ENCODE data around the gene CYP2W1. TPM values are rescaled to one million over a fixed set of nuclear protein-coding genes. Genes with fewer than 3 reads are reported as not detected.

Gene CYP2W1
- total RNA-seq, 1 experiment from 2014 or later = not detected

- no TSS peak for BruUV-seq (replicated peaks)
- ATAC-seq = no peak
- ChIA-PET CTCF (no interaction called here), RAD21 (ENCODE audit: low non-redundant PET in 1 of 2, low total read pairs in 2 of 2, uncharacterized antibody in 2 of 2, unreplicated experiment in 2 of 2) (no interaction called here), POLR2A (no interaction called here)
- DNase-seq (ENCODE audit: low read depth, low spot score) = no peak
- Histone ChIP-seq H3K79me2 (ENCODE audit: insufficient read depth, low read length) (0 out of 2 replicates have a peak, but pooled peaks cover 5% of the 10 kb centered on the region), H3K9me3 (ENCODE audit: control insufficient read depth in 1 of 2, insufficient read depth in 1 of 2, low read depth in 1 of 2, low read length in 2 of 2) (no peaks in the 10 kb centered on the region), H3K9ac (ENCODE audit: low read length) (no peak overlapping the region), H3K4me2 (ENCODE audit: low read length) (no peak overlapping the region), H3K4me3 (replicated peaks in 1 of 2; ENCODE audit: low read depth in 1 of 2, low read length in 2 of 2) (no peak overlapping the region), H3K27me3 (ENCODE audit: insufficient read depth, low read length) (no peaks in the 10 kb centered on the region), H3K36me3 (ENCODE audit: control insufficient read depth in 1 of 2, insufficient read depth in 2 of 2, low read length in 2 of 2) (no peaks in the 10 kb centered on the region), H3K27ac (ENCODE audit: low read depth, low read length) (no peak overlapping the region), H2AFZ (ENCODE audit: low read depth, low read length, poor library complexity, severe bottlenecking) (no peak overlapping the region), H4K20me1 (ENCODE audit: insufficient read depth) (no peaks in the 10 kb centered on the region), H3K9me2 (ENCODE audit: insufficient read depth) (no peaks in the 10 kb centered on the region), H3K4me1 (ENCODE audit: control insufficient read depth in 1 of 2, insufficient read depth in 2 of 2, low read length in 2 of 2) (no peaks in the 10 kb centered on the region)
- intact Hi-C loops (cut with micrococcal nuclease) = no loop called here
- no peak for TF ChIP-seq POLR2AphosphoS5 (IDR thresholded peaks at IDR 0.05; ENCODE audit: low read depth, low read length)
These were observed 29.7 kb downstream of the CYP2W1 start for GRCh38 chr7:1012716-1013095.

GRCh38 chr7:1013581-1013980 lies 30.6 kb downstream of the CYP2W1 start:
- no peaks in the 10 kb centered on the region for H4K20me1 ChIP-seq (ENCODE audit: insufficient read depth)
- no peaks in the 10 kb centered on the region for H3K4me1 ChIP-seq (ENCODE audit: control insufficient read depth in 1 of 2, insufficient read depth in 2 of 2, low read length in 2 of 2)
- no peak overlapping the region for H3K9ac ChIP-seq (ENCODE audit: low read length)
- POLR2A ChIA-PET = no interaction called here
- H2AFZ ChIP-seq (ENCODE audit: low read depth, low read length, poor library complexity, severe bottlenecking) = no peak overlapping the region
- no peaks in the 10 kb centered on the region for H3K27me3 ChIP-seq (ENCODE audit: insufficient read depth, low read length)
- TF ChIP-seq CBX3 (IDR thresholded peaks at IDR 0.05; ENCODE audit: low read depth) = no peak
- TF ChIP-seq CEBPB (IDR thresholded peaks at IDR 0.05; ENCODE audit: low read depth) = no peak
- TF ChIP-seq ELF1 (IDR thresholded peaks at IDR 0.05; ENCODE audit: borderline replicate concordance, low read depth) = no peak
- no peak for TF ChIP-seq EGR1 (IDR thresholded peaks at IDR 0.05; ENCODE audit: low read depth)
- TF ChIP-seq FOSL1 (IDR thresholded peaks at IDR 0.05; ENCODE audit: low read depth) = no peak
- TF ChIP-seq ZNF274 (IDR thresholded peaks at IDR 0.05; ENCODE audit: low read depth, low read length) = no peak
- TF ChIP-seq ZBTB33 (IDR thresholded peaks at IDR 0.05; ENCODE audit: extremely low read depth, insufficient replicate concordance, low read length) = no peak
- no peak for TF ChIP-seq ATF3 (IDR thresholded peaks at IDR 0.05)
- TF ChIP-seq EZH2phosphoT487 (IDR thresholded peaks at IDR 0.05; ENCODE audit: borderline replicate concordance) = no peak
- DNase-seq (ENCODE audit: low read depth, low spot score) = no peak
- H3K9me2 ChIP-seq (ENCODE audit: insufficient read depth) = no peaks in the 10 kb centered on the region
- intact Hi-C loops (cut with micrococcal nuclease) = no loop called here
- no peak overlapping the region for H3K4me2 ChIP-seq (ENCODE audit: low read length)
- no peak for ATAC-seq
- 0 out of 2 replicates have a peak, but pooled peaks cover 5% of the 10 kb centered on the region for H3K79me2 ChIP-seq (ENCODE audit: insufficient read depth, low read length)
- H3K36me3 ChIP-seq (ENCODE audit: control insufficient read depth in 1 of 2, insufficient read depth in 2 of 2, low read length in 2 of 2) = no peaks in the 10 kb centered on the region
- CTCF ChIA-PET = no interaction called here
- RAD21 ChIA-PET (ENCODE audit: low non-redundant PET in 1 of 2, low total read pairs in 2 of 2, uncharacterized antibody in 2 of 2, unreplicated experiment in 2 of 2) = no interaction called here
- H3K27ac ChIP-seq (ENCODE audit: low read depth, low read length) = no peak overlapping the region
- no TSS peak for BruUV-seq (replicated peaks)
- H3K4me3 ChIP-seq (replicated peaks in 1 of 2; ENCODE audit: low read depth in 1 of 2, low read length in 2 of 2) = no peak overlapping the region
- no peaks in the 10 kb centered on the region for H3K9me3 ChIP-seq (ENCODE audit: control insufficient read depth in 1 of 2, insufficient read depth in 1 of 2, low read depth in 1 of 2, low read length in 2 of 2)
